ENCODE results near the gene COL4A2. TPM values are rescaled to one million over a fixed set of nuclear protein-coding genes. Genes with fewer than 3 reads are reported as not detected.

Gene COL4A2
- total and polyA plus RNA-seq, 2 donors (not counting 1 experiment from before 2014, with no cell fraction given), result 0.17 TPM; not detected in 1

DNA sequence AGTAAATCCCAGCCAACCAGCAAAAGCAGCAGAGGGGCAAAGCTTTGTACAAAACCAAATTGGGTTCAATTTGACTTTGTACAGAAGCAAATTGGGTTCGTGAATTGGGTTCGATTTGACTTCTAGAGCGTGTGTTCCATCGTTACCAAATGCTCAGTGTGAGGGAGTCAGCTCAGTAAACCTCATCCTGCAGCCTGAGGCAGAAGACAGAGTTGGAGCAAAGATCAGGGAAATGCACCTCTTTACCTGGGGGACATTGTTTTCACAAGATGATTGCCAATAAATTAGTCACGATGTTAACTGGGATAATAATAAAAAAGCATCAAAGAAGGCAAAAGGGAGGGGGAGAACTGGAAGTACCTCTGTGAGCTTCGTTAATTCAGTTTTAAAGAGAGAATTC, 252.9 kb downstream of the COL4A2 start:
- Histone ChIP-seq H3K9me3 (ENCODE audit: control extremely low read depth in 1 of 3, control insufficient read depth in 2 of 3, insufficient read depth in 1 of 3, low read length in 2 of 3) (peaks cover 0 to 13% (median 0%) of the 10 kb centered on the region in 3 donors), H3K79me2 (ENCODE audit: control insufficient read depth, insufficient read depth, low read length) (no peaks in the 10 kb centered on the region), H3K9ac (ENCODE audit: low read length) (no peak overlapping the region), H3K27ac (ENCODE audit: low read length in 2 of 2) (no peak overlapping the region), H3K4me2 (replicated peaks; ENCODE audit: low read depth, low read length, poor library complexity, severe bottlenecking) (no peak overlapping the region), H3K36me3 (replicated peaks in 1 of 2; ENCODE audit: control extremely low read depth in 1 of 2, control insufficient read depth in 1 of 2, extremely low read depth in 1 of 2, insufficient read depth in 2 of 2, low read length in 1 of 2) (no peaks in the 10 kb centered on the region), H3K4me3 (ENCODE audit: control extremely low read depth in 1 of 5, extremely low read depth in 1 of 5, insufficient read depth in 1 of 5, low read depth in 2 of 5, low read length in 4 of 5) (no peak overlapping the region), H2AFZ (ENCODE audit: insufficient read depth, low read depth, low read length, poor library complexity, severe bottlenecking) (peak overlapping the region; percentile 94), H3K4me1 (ENCODE audit: control insufficient read depth in 2 of 2, insufficient read depth in 2 of 2, low read length in 2 of 2) (peaks cover 18 to 20% of the 10 kb centered on the region in 2 donors), H3K27me3 (replicated peaks in 1 of 4; ENCODE audit: control extremely low read depth in 1 of 4, control insufficient read depth in 3 of 4, insufficient read depth in 4 of 4, low read length in 3 of 4) (peaks cover 0 to 5% (median 0%) of the 10 kb centered on the region in 4 experiments), H4K20me1 (ENCODE audit: control insufficient read depth, insufficient read depth, low read length, poor library complexity, severe bottlenecking) (no peaks in the 10 kb centered on the region)
- POLR2A ChIA-PET, result no interaction called here
- Mint-ChIP-seq H3K4me1 (peaks cover 45% of the 10 kb centered on the region), H3K4me3 (peak overlapping the region; percentile 58), H3K27me3 (peaks cover 10% of the 10 kb centered on the region), H3K27ac (no peak overlapping the region), H3K9me3 (ENCODE audit: insufficient read depth) (no peaks in the 10 kb centered on the region)
- CTCF ChIA-PET, result interaction anchor here (1.0 kb wide), 1 partner anchor 11 kb away, joined by 3 read pairs; no protein-coding TSS in a partner anchor
- 95% methylated on average over 5 of the region's 6 CpGs for WGBS (ENCODE audit: insufficient coverage)
- ATAC-seq (ENCODE audit: low read depth) (no peak), DNase-seq (no peak)
- TF ChIP-seq EZH2 (IDR thresholded peaks at IDR 0.05; ENCODE audit: borderline replicate concordance, insufficient read depth, low read depth, low read length, poor library complexity, severe bottlenecking), result no peak
- TF ChIP-seq CTCF (IDR thresholded peaks at IDR 0.05), result no peak
- intact Hi-C loops (cut with micrococcal nuclease), result loop anchor here (2.0 to 5.0 kb wide), 2 partner anchors 88 to 117 kb away; no protein-coding TSS in a partner anchor

- H4K20me1 ChIP-seq (ENCODE audit: control insufficient read depth, insufficient read depth, low read length, poor library complexity, severe bottlenecking), result no peaks in the 10 kb centered on the region
- H3K9me3 Mint-ChIP-seq (ENCODE audit: insufficient read depth), result no peaks in the 10 kb centered on the region
- DNase-seq (no peak), ATAC-seq (ENCODE audit: low read depth) (no peak)
- intact Hi-C loops (cut with micrococcal nuclease), result loop anchor here (2.0 to 5.0 kb wide), 2 partner anchors 88 to 116 kb away; no protein-coding TSS in a partner anchor
- H3K4me1 ChIP-seq (ENCODE audit: control insufficient read depth in 2 of 2, insufficient read depth in 2 of 2, low read length in 2 of 2), result peaks cover 16 to 18% of the 10 kb centered on the region in 2 donors
- H3K36me3 ChIP-seq (replicated peaks in 1 of 2; ENCODE audit: control extremely low read depth in 1 of 2, control insufficient read depth in 1 of 2, extremely low read depth in 1 of 2, insufficient read depth in 2 of 2, low read length in 1 of 2), result no peaks in the 10 kb centered on the region
- H3K4me3 ChIP-seq (ENCODE audit: control extremely low read depth in 1 of 5, extremely low read depth in 1 of 5, insufficient read depth in 1 of 5, low read depth in 2 of 5, low read length in 4 of 5), result peak overlapping the region; percentile 59 to 92 (median 70)
- peak overlapping the region; percentile 91 for H3K4me2 ChIP-seq (replicated peaks; ENCODE audit: low read depth, low read length, poor library complexity, severe bottlenecking)
- peak overlapping the region; percentile 94 for H2AFZ ChIP-seq (ENCODE audit: insufficient read depth, low read depth, low read length, poor library complexity, severe bottlenecking)
- H3K79me2 ChIP-seq (ENCODE audit: control insufficient read depth, insufficient read depth, low read length), result no peaks in the 10 kb centered on the region
- H3K4me3 Mint-ChIP-seq, result peak overlapping the region; percentile 87
- H3K27me3 ChIP-seq (replicated peaks in 1 of 4; ENCODE audit: control extremely low read depth in 1 of 4, control insufficient read depth in 3 of 4, insufficient read depth in 4 of 4, low read length in 3 of 4), result peaks cover 0 to 5% (median 0%) of the 10 kb centered on the region in 4 experiments
- H3K9ac ChIP-seq (ENCODE audit: low read length), result peak overlapping the region; percentile 76
- peaks cover 10% of the 10 kb centered on the region for H3K27me3 Mint-ChIP-seq
- H3K9me3 ChIP-seq (ENCODE audit: control extremely low read depth in 1 of 3, control insufficient read depth in 2 of 3, insufficient read depth in 1 of 3, low read length in 2 of 3), result peaks cover 0 to 13% (median 0%) of the 10 kb centered on the region in 3 donors
- 5% methylated on average over 29 of the region's 29 CpGs for WGBS (ENCODE audit: insufficient coverage)
- TF ChIP-seq CTCF (IDR thresholded peaks at IDR 0.05), result no peak
- TF ChIP-seq EZH2 (IDR thresholded peaks at IDR 0.05; ENCODE audit: borderline replicate concordance, insufficient read depth, low read depth, low read length, poor library complexity, severe bottlenecking), result no peak
- ChIA-PET POLR2A (no interaction called here), CTCF (interaction anchor here (2.0 kb wide), 1 partner anchor 105 kb away, joined by 12 read pairs; no protein-coding TSS in a partner anchor)
- peak overlapping the region; percentile 12 to 51 for H3K27ac ChIP-seq (ENCODE audit: low read length in 2 of 2)
- peaks cover 38% of the 10 kb centered on the region for H3K4me1 Mint-ChIP-seq
- H3K27ac Mint-ChIP-seq, result peak overlapping the region; percentile 59
Measured at GRCh38 chr13:110560601-110561343, 253.7 kb downstream of the COL4A2 start.

Measured in B cell (primary cell).